NCI-H1930 (cell line): ENCODE measurements around the gene TMPRSS6.

Source experiments
- DNase-seq, 2 experiments: peaks; one replicate each; lab custom pipeline; 2025; lab: John Stamatoyannopoulos, UW

Gene TMPRSS6

GRCh38 chr22:37065961-37066360, 43.6 kb downstream of the TMPRSS6 start:
- no peak for DNase-seq

- no peak for DNase-seq
Observed at GRCh38 chr22:37065180-37065579, 44.3 kb downstream of the TMPRSS6 start.

- DNase-seq: no peak
Observed at GRCh38 chr22:37064553-37064952, 45.0 kb downstream of the TMPRSS6 start.

- DNase-seq: no peak
Observed at GRCh38 chr22:37063431-37064420, 45.8 kb downstream of the TMPRSS6 start.

- no peak for DNase-seq
Observed at GRCh38 chr22:37062702-37063381, 46.7 kb downstream of the TMPRSS6 start.

- no peak for DNase-seq
Observed at GRCh38 chr22:37062376-37062675, 47.2 kb downstream of the TMPRSS6 start.

GRCh38 chr22:37061611-37062375, 47.7 kb downstream of the TMPRSS6 start:
- no peak for DNase-seq

GRCh38 chr22:37060801-37061610, 48.5 kb downstream of the TMPRSS6 start:
- DNase-seq: no peak

- no peak for DNase-seq
Observed at GRCh38 chr22:37059876-37060449, 49.5 kb downstream of the TMPRSS6 start.

- DNase-seq: no peak
Observed at GRCh38 chr22:37058917-37059701, 50.4 kb downstream of the TMPRSS6 start.

GRCh38 chr22:37057796-37058510, 51.6 kb downstream of the TMPRSS6 start:
- DNase-seq: no peak

GRCh38 chr22:37057226-37057625, 52.3 kb downstream of the TMPRSS6 start:
- DNase-seq: no peak

GRCh38 chr22:37056246-37056645, 53.3 kb downstream of the TMPRSS6 start:
- DNase-seq: no peak

- DNase-seq: no peak
Observed at GRCh38 chr22:37054600-37055365, 54.7 kb downstream of the TMPRSS6 start.

GRCh38 chr22:37054056-37054395, 55.5 kb downstream of the TMPRSS6 start:
- no peak for DNase-seq

- no peak for DNase-seq
Observed at GRCh38 chr22:37053310-37054055, 56.0 kb downstream of the TMPRSS6 start.

GRCh38 chr22:37052386-37053309, 56.9 kb downstream of the TMPRSS6 start:
- DNase-seq: no peak
